ENCODE results near the gene RUNX2.

- TF ChIP-seq POLR2AphosphoS5 (IDR thresholded peaks at IDR 0.05; ENCODE audit: low read depth, low read length) = no peak
- no peak for TF ChIP-seq POLR2A (IDR thresholded peaks at IDR 0.05; ENCODE audit: low read depth, low read length)
- no peak for TF ChIP-seq TAF1 (IDR thresholded peaks at IDR 0.05; ENCODE audit: borderline replicate concordance, low read depth, low read length)
Observed at GRCh38 chr6:45537539-45537938, 209.4 kb downstream of the RUNX2 start.
